A549 (cell line): ENCODE measurements around the gene CPNE4.

ENCODE experiments used
- CHD2 ChIP-seq: fragments of 150-350 bp; IDR thresholded peaks from 2 replicates; pipeline ENCODE4 v1.6.1; 2014; ENCODE audit warnings: low read length; ENCODE audit not compliant: partially characterized antibody
- CTCF ChIP-seq: fragments of >200 bp; sonication (Bioruptor Twin); formaldehyde crosslinking; IDR thresholded peaks from 3 replicates; pipeline ENCODE4 v1.5.1; 2016
- EP300 ChIP-seq, 2 experiments: fragments of >200 bp; sonication (Bioruptor Twin); formaldehyde crosslinking; IDR thresholded peaks; 2 replicates in 1 of 2; 3 replicates in 1 of 2; pipeline ENCODE4 v1.6.1; 2016 to 2017
- FOSL2 ChIP-seq, 2 experiments: fragments of 450-650 bp in 1 of 2; fragments of >200 bp in 1 of 2; sonication (Bioruptor Twin) in 1 of 2; formaldehyde crosslinking; IDR thresholded peaks; 2 replicates each; pipeline versions ENCODE4 v1.5.0 to v1.6.1; 2016 to 2020; ENCODE audit warnings: mild to moderate bottlenecking in 1 of 2, moderate library complexity in 1 of 2
- POLR2A ChIP-seq: IDR thresholded peaks from 2 replicates; pipeline ENCODE4 v1.6.1; 2012; ENCODE audit warnings: mild to moderate bottlenecking, low read length
- POLR2AphosphoS2 ChIP-seq: conservative IDR thresholded peaks from 2 replicates; pipeline ENCODE4 v1.6.1; 2012; ENCODE audit warnings: low read length, improper control_type of control experiment, inconsistent platforms
- RAD21 ChIP-seq, 2 experiments: fragments of >200 bp in 1 of 2; sonication (Bioruptor Twin) in 1 of 2; formaldehyde crosslinking in 1 of 2; IDR thresholded peaks in 1 of 2; conservative IDR thresholded peaks in 1 of 2; 2 replicates in 1 of 2; 3 replicates in 1 of 2; pipeline ENCODE4 v1.6.1; 2012 to 2018; ENCODE audit warnings: inconsistent platforms in 1 of 2
- REST ChIP-seq: fragments of 200-600 bp; sonication (generic); IDR thresholded peaks from 2 replicates; pipeline ENCODE4 v1.6.1; 2016; ENCODE audit warnings: antibody characterized with exemption, mild to moderate bottlenecking, moderate library complexity
- RFX5 ChIP-seq: fragments of 450-650 bp; IDR thresholded peaks from 2 replicates; pipeline ENCODE4 v1.7.1; 2014; ENCODE audit warnings: antibody characterized with exemption, mild to moderate bottlenecking, moderate library complexity

DNA sequence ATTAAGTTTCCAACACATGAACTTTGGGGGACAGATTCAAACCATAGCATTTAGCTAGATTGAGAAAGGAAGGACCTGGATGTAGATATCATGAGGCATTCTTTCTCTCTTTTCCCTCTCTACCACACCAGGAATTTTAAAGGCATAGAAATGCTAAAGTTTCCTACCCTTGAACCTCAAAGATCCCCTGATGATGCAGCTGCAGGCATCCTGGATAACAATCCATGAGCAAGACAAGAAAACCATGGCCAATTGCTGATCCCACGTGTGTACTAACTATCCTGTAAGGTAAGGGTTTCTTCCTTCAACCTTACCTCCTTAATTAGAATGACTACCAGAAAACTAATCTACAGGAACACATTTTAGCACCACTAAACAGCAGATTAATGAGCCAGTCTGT is 36.8 kb downstream of the CPNE4 start:
- TF ChIP-seq CTCF (no peak), CHD2 (no peak), RAD21 (conservative IDR thresholded peaks at IDR 0.05 in 1 of 2, IDR thresholded peaks at IDR 0.05 in 1 of 2) (no peak), FOSL2 (IDR thresholded peaks at IDR 0.05) (no peak), FOSL2 (CRISPR knock-in tag; IDR thresholded peaks at IDR 0.05) (no peak), POLR2A (no peak), RFX5 (no peak), EP300 (IDR thresholded peaks at IDR 0.05) (no peak), POLR2AphosphoS2 (no peak), REST (no peak)
